Erythroblast (primary cell): ENCODE data around the gene MICAL2.

Experiments used
- GATA1 ChIP-seq: IDR thresholded peaks from 2 replicates; pipeline ENCODE4 v1.6.1; 2011; ENCODE audit warnings: low read depth, mild to moderate bottlenecking, control low read depth, low read length, moderate library complexity
- POLR2A ChIP-seq: IDR thresholded peaks from 2 replicates; pipeline ENCODE4 v1.6.1; 2011; ENCODE audit warnings: mild to moderate bottlenecking, low read length

- TF ChIP-seq POLR2A (no peak), GATA1 (no peak)
Observed at GRCh38 chr11:12179019-12179418, 68.6 kb downstream of the MICAL2 start.
